Measurements from ENCODE around the gene BCL2L13.

Gene BCL2L13

GRCh38 chr22:17767233-17768065, 128.9 kb downstream of the BCL2L13 start:
- DNase-seq: no peak

GRCh38 chr22:17769013-17769715, 130.6 kb downstream of the BCL2L13 start:
- DNase-seq: no peak

GRCh38 chr22:17769716-17770082, 131.1 kb downstream of the BCL2L13 start:
- DNase-seq: no peak

GRCh38 chr22:17770180-17771077, 131.9 kb downstream of the BCL2L13 start:
- DNase-seq: no peak

- DNase-seq: no peak
These were observed 133.8 kb downstream of the BCL2L13 start for GRCh38 chr22:17772249-17772957.

- DNase-seq: no peak
These were observed 134.5 kb downstream of the BCL2L13 start for GRCh38 chr22:17772958-17773605.

- DNase-seq: peak; percentile 67
These were observed 135.1 kb downstream of the BCL2L13 start for GRCh38 chr22:17773606-17774205.

- peak; percentile 40 for DNase-seq
These were observed 135.8 kb downstream of the BCL2L13 start, which contains the start of gene BID for GRCh38 chr22:17774206-17774925. BID (minus strand) TSS chr22:17774469; CDS start chr22:17750116, 24,353 bp downstream.

GRCh38 chr22:17774926-17775685, 136.5 kb downstream of the BCL2L13 start:
- DNase-seq: no peak

GRCh38 chr22:17775781-17776465, 137.4 kb downstream of the BCL2L13 start:
- DNase-seq: no peak

GRCh38 chr22:17777005-17777716, 138.6 kb downstream of the BCL2L13 start:
- DNase-seq: no peak

GRCh38 chr22:17777717-17778044, 139.1 kb downstream of the BCL2L13 start:
- no peak for DNase-seq

- no peak for DNase-seq
These were observed 139.9 kb downstream of the BCL2L13 start for GRCh38 chr22:17778412-17778976.

- no peak for DNase-seq
These were observed 140.9 kb downstream of the BCL2L13 start for GRCh38 chr22:17779286-17780115.

GRCh38 chr22:17780116-17780740, 141.7 kb downstream of the BCL2L13 start:
- no peak for DNase-seq
